ENCODE measurements around the gene CENPS. TPM values are rescaled to one million over a fixed set of nuclear protein-coding genes. Genes with fewer than 3 reads are reported as not detected.

The CENPS gene
- total RNA-seq, 4 donors from 2014 or later, result 6.8 to 94.1 (median 11.8) TPM

DNA sequence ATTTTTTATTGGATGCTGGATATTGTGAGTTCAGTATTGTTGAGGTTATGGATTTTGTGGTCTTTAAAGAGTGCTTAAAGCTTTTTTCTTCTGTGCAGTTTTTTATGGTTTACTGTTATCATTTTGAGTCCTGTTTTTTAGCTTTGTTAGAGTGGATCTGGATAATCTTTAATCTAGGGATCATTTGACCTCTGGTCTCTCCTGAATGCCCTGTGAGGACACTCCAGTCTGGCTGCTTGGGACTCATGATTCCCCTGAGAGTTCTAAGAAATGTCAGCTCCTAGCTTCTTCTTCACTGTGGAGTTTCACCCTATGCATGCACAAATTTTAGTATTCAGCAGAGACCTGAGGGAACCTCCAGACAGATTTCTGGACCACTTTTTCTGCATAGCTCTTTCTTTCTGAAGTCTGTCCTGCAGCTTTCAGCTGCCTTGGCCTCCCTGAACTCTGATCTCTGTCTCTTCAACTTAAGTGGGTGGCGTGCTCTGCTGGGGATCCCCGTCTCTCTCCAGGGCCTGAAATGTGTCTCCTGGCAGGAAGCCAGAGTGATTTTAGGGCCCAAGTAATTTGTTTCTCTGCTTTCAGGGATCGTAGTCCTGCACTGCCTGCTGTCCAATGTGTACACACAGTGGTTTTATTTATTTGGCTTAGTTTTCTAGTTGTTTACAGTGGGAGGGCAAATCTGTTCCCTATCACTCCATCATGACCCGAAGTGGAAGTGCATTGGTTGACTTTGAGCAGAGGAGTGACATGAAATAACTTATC is 59.2 kb downstream of the CENPS start:
- peak overlapping the region in 1 of 4 donors; percentile 37 for H3K27ac ChIP-seq
- peaks cover 0 to 5% (median 0%) of the 10 kb centered on the region in 3 donors for H3K36me3 ChIP-seq
- peaks cover 0 to 19% (median 3%) of the 10 kb centered on the region in 4 donors for H3K4me1 ChIP-seq
- no peak for DNase-seq
- H3K9me3 ChIP-seq, result no peaks in the 10 kb centered on the region
- H3K4me3 ChIP-seq, result no peak overlapping the region
- TF ChIP-seq, protein P1, sequence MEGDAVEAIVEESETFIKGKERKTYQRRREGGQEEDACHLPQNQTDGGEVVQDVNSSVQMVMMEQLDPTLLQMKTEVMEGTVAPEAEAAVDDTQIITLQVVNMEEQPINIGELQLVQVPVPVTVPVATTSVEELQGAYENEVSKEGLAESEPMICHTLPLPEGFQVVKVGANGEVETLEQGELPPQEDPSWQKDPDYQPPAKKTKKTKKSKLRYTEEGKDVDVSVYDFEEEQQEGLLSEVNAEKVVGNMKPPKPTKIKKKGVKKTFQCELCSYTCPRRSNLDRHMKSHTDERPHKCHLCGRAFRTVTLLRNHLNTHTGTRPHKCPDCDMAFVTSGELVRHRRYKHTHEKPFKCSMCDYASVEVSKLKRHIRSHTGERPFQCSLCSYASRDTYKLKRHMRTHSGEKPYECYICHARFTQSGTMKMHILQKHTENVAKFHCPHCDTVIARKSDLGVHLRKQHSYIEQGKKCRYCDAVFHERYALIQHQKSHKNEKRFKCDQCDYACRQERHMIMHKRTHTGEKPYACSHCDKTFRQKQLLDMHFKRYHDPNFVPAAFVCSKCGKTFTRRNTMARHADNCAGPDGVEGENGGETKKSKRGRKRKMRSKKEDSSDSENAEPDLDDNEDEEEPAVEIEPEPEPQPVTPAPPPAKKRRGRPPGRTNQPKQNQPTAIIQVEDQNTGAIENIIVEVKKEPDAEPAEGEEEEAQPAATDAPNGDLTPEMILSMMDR (IDR thresholded peaks at IDR 0.05), result no peak
- TF ChIP-seq POLR2A (IDR thresholded peaks at IDR 0.05), result no peak
- H3K27me3 ChIP-seq, result no peaks in the 10 kb centered on the region

- peaks cover 0 to 27% (median 3%) of the 10 kb centered on the region in 4 donors for H3K4me1 ChIP-seq
- H3K27me3 ChIP-seq, result no peaks in the 10 kb centered on the region
- H3K9me3 ChIP-seq, result no peaks in the 10 kb centered on the region
- H3K27ac ChIP-seq, result no peak overlapping the region
- TF ChIP-seq, protein P1 (IDR thresholded peaks at IDR 0.05), result no peak
- TF ChIP-seq POLR2A (IDR thresholded peaks at IDR 0.05), result no peak
- H3K36me3 ChIP-seq, result peaks cover 0 to 5% (median 0%) of the 10 kb centered on the region in 3 donors
- H3K4me3 ChIP-seq, result no peak overlapping the region
- no peak for DNase-seq
These were observed 60.2 kb downstream of the CENPS start for GRCh38 chr1:10490286-10490970.

Other genes with a start within 250 kb of the CENPS start
- gene KIF1B, start 219.9 kb upstream of the CENPS start, total RNA-seq, result 10 to 100 TPM; 55.2 to 88.1 (median 67.0) TPM
- 100 to 1,000 TPM; 111 to 186 (median 127) TPM for gene PGD, start 31.4 kb upstream of the CENPS start, total RNA-seq
- gene CORT, start 19.6 kb downstream of the CENPS start, total RNA-seq, result 1 to 10 TPM in 1 of 4 donors, not detected in 3; 1.6 TPM
- 10 to 100 TPM; 13.1 to 25.0 (median 21.9) TPM for gene DFFA, start 42.1 kb downstream of the CENPS start, total RNA-seq
- gene PEX14, start 44.5 kb downstream of the CENPS start, total RNA-seq, result 10 to 100 TPM; 16.3 to 29.7 (median 26.2) TPM

All from Peyer's patch (tissue), 4 donors.